Measurements from ENCODE around the gene STPG4.

STPG4 gene

DNA sequence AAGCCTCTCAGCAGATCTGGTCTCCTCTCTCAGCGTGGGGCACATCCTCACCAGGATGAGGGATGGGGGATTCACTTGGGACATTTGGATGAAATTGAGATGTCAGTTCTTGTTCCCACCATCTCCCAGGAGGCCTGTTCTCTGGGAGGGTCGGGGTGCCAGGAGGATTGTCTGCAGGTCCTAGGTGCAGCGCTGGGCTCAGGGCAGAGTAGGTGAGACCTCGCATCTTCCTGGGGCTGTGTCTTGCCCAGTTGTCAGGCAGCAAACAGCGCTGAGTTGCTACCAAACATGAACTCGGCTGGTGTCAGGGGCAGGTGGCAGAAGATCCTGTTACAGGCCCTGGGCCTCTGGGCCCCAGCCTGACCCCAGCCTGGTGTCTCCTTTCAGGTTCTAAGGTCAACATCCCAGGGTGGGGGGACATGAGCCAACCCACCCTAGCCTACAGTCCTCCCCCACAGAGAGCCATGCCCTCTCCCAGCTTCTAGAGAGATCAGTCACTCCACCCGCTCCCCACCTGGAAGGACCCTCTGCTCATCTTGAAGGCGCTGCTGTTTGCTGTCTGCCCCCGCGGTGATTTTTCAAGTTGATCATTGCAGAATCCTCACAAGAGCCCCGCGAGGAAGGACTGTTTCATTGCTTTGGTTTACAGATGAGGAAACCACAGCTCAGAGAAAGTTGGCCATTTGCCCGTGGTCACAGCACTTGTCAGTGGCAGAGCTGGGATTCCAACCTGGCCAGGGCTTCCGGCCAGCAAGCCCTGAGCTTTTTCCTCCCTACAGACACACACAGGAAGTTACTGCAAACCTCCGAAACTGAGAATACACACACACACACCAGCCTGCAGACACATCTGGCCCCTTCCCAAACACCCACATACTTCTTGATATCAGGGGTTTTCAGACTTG, 83.9 kb downstream of the STPG4 start:
- DNase-seq (ENCODE audit: low read depth): no peak

GRCh38 chr2:47070155-47070919, 84.8 kb downstream of the STPG4 start:
- no peak for DNase-seq (ENCODE audit: low read depth)

DNA sequence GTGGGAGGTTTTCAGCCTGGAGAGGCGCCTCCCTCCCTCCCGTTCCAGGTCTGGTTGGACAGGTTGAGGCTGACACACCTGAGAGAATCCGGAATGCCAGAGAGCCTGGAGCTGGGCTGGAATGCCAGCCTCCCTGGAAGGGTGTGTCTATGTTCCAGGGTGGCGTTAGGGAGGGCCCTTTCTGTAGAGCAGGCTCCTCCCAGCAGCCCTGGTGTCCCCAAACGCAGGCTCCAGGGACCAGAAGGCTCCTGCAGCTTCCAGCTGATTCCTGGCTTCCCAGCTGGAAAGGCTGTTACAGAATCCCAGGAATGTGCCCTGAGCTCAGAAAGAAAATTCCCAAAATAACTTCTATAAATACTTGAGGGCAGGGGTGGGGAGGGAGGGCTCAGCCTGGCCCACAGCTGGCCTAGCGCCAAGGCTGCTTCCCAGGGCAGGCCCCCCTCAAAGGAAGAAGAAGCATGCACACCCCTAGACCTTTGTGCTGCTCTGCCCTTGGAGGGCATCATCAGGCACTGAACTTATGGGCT, 85.4 kb downstream of the STPG4 start:
- no peak for DNase-seq (ENCODE audit: low read depth)

GRCh38 chr2:47068981-47069627, 86.0 kb downstream of the STPG4 start:
- no peak for DNase-seq (ENCODE audit: low read depth)

- DNase-seq (ENCODE audit: low read depth): no peak
Observed at GRCh38 chr2:47067788-47068407, 87.2 kb downstream of the STPG4 start.

- no peak for DNase-seq (ENCODE audit: low read depth)
Observed at GRCh38 chr2:47065771-47066380, 89.2 kb downstream of the STPG4 start.

- no peak for DNase-seq (ENCODE audit: low read depth)
Observed at GRCh38 chr2:47065343-47065742, 89.8 kb downstream of the STPG4 start.

- DNase-seq (ENCODE audit: low read depth): no peak
Observed at GRCh38 chr2:47064106-47064505, 91.0 kb downstream of the STPG4 start.

DNA sequence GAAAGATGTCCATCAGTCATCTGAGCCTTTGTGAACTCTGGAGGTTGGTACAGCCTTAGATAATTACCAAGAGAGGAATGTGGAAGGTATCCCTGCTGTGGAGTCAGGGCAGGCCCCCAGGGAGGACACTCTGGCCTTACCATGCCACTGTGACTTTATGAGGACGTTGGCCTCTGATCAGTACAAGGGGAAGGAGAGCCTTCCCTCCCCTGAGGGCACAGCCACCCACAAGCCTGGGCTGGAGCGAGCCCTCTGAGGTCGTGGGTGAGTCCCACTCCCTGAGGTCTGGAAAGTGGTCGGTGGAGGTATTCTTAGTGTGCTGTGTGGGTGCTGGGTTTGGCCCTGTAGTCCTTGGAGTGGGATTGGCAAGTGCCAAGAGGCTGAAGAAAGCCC, 91.6 kb downstream of the STPG4 start:
- no peak for DNase-seq (ENCODE audit: low read depth)

DNA sequence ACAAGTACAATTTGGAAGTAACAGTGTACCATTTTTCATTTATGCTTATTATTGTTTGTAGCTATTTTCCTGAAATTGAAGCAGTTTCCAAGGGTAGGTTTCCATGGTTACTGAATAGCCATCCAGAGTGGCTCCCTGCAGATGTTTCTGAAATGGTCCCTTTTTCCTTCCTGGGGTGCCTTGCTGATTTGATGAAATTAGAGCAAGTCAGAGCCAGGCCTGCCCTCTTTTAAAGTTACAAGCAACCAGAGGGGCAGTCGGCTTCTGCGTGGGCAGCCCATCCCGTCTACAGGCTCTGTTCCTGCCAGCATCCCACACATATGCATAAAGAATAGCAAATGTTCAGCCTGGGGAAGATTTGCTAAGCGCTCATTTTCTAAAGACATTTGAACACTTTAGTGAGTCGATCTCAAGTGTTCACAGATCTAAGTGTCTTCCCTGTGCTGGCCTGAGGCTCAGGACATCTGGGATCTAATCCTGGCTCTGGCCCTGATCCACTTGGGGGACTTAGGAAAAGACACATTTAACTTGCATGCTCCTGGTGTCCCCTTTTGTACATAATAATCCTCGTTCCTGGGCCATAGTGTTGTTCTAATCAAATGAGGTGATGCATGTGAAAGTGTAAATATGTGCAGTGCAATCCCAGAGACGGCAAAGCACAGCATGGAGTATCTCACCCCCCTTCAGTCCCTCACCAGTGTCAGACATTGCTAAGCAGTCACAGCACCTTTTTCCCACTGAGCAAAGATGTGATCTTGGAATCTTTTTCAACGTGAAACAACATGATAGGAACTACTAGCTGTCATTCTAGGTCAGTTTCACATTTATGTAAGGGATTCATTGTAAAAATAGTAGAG, 92.2 kb downstream of the STPG4 start:
- no peak for DNase-seq (ENCODE audit: low read depth)

DNA sequence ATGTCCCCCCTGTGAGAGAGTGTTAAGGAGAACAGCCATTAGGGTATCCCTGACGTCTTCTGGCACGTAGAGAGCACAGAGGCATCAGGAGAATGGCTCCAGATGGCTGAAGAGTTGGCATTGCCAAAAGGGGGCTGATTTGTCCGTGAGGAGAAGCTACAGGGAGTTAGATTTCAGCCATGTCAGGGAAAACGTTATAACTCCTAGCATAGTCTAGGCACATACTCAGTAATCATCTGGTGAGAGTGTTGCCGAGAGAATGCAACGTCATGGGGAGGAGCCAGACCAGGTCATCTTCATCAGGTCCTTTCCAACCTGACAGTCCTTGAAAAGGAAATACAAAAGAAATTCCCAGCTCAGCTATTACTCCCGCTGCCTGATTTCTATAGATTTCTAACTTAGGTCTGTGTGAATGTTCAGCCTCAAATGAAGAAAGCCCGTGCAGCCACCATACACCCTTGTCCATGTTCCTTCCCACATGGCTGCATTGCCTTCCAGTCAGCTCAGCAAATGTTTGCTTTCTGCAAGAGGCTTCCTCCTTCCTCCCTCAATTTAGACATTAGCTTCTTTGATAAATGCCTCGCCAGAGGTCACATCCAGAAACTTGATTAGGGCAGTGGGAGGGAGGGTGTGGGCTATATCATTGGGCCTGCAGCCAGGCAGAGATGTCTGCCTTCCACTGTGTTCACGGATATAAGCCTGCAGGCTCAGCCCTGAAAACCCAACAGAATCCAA, 93.0 kb downstream of the STPG4 start:
- no peak for DNase-seq (ENCODE audit: low read depth)

DNA sequence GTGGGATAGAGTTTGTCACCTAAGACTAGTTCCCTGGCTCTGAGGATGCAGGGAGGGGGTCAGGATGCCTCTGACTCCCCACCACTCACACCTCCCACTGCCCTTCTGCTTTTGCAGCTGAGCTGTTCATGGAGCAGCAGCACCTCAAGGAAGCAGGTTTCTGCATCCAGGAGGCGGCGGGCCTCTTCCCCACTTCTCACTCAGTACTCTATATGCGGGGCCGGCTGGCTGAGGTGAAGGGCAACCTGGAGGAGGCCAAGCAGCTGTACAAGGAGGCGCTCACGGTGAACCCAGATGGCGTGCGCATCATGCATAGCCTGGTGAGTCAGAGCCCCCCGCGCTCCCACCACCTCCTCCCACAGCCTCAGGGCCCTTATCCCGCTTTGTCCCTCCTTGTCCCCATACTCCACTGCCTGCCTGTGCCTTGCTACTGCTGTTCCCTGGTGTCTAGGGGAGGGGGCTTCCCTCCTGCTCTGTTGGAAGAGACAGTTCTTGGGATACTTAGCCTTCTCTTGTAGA, 94.4 kb downstream of the STPG4 start:
- DNase-seq (ENCODE audit: low read depth): no peak

DNA sequence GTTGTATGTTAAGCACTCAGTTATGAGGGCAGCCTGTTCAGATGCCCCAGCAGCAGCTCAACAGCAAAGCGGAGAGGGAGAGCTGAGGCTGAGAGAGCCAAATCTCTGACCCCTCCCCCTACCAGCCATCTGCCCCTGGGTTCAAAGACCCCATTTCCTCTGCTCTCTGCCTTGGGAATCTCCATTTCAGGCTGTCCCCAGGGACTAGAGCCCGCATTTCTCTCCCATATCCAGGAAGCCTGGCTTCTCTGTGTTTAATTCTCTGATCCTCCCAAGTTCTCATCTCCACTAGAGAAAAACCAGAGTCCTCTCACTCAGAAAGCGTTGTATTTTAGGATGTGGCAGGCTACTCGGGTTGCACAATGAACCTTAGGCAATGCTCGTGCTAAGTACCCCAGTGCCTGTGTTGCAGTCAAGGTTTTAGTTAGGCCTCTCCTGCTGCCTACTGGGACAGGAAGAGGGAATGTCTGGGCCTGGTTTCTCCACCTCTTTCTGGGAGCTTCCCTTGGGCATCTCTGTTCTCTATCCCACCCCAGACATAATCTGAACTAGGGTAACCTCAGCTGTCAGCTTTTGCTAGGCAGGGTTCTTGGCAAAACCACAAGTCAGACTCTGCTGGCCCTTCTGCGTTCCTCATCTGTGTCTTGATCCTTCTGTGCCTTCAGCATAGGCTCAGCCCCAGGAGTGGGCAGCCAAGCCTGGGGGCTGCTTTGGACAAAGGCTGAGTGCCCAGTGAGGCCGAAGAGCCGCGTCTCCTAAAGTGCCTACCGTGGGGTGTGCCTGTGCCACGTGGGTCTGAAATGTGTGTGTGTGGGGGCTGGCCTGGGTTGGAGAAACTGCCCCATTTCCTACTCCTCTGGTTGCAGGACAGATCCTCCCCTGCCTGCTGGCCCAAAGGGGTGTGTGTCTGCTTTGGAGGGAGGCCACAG, 96.8 kb downstream of the STPG4 start:
- DNase-seq (ENCODE audit: low read depth): no peak

DNA sequence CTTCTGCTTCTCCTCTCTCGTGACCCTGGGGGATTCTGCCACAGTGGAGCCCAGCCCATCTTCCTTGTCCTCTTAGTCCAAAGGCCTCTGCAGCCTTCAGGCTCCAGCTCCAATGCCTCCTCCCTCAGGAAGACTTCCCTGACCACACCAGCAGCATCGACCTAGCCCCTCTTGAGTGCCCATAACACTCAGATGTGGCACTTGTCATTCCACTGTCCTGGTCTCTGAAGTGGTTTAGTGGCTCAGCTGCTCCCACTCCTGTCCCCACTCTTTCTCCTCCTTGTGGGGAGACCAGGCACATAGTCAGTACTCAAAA, 97.5 kb downstream of the STPG4 start:
- no peak for DNase-seq (ENCODE audit: low read depth)

GRCh38 chr2:47056868-47057686, 98.0 kb downstream of the STPG4 start:
- DNase-seq (ENCODE audit: low read depth): no peak

DNA sequence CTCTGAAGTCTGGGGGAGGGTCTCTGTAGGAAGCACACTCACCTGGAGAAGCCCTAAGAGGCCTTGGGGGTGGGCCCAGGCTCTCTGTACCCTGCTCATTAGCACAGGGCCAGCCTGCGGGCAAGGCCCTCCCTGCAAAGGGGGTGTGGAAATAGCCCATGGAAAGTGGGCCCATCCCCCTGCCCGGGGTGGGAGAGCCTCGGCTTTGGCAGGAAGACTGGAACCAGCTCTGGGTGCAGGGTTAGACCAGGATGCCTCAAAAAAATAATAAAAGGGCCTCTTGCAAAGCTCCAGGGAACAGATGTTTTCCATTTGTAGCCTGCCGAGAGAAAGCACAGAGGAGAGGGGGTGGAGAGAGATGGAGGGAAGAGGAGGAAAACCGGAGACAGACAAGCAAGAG, 98.7 kb downstream of the STPG4 start:
- no peak for DNase-seq (ENCODE audit: low read depth)

DNA sequence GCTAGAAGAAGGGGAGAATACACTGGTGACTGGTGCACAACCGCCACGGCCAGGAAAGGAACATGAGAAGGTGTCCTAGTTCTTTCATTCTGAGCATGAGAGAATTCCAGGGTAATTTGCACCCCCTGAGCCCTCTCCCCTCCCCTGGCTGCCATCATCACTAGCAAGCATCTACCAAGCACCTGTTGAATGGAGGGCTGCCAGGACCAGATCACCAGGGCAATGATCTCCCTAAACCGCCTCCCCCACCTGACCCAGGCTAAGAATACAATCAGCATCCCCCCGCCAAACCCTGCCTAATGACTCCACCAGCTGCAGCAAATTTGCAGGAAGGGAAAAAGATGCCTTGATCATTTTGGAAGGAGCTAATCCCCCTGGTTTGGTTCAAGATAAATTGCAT, 100.2 kb downstream of the STPG4 start:
- DNase-seq (ENCODE audit: low read depth): no peak

- no peak for DNase-seq (ENCODE audit: low read depth)
Observed at GRCh38 chr2:47054036-47054555, 101.0 kb downstream of the STPG4 start.
